Measurements from ENCODE around the gene SPTBN1.

The SPTBN1 gene

GRCh38 chr2:54667726-54668650 lies 211.9 kb downstream of the SPTBN1 start:
- in situ Hi-C loops (cut with MboI; ENCODE audit: low pct_unique_long_range_greater_than_20kb, low sequenced_read_pairs, unreplicated experiment): no loop called here
- DNase-seq (ENCODE audit: low spot score): no peak
- TF ChIP-seq CTCF (IDR thresholded peaks at IDR 0.05; ENCODE audit: extremely low read depth, insufficient read depth, missing control alignments): no peak

- DNase-seq (ENCODE audit: low spot score): no peak
- no peak for TF ChIP-seq CTCF (IDR thresholded peaks at IDR 0.05; ENCODE audit: extremely low read depth, insufficient read depth, missing control alignments)
- in situ Hi-C loops (cut with MboI; ENCODE audit: low pct_unique_long_range_greater_than_20kb, low sequenced_read_pairs, unreplicated experiment): no loop called here
Observed at GRCh38 chr2:54668711-54669110, 212.6 kb downstream of the SPTBN1 start.

- in situ Hi-C loops (cut with MboI; ENCODE audit: low pct_unique_long_range_greater_than_20kb, low sequenced_read_pairs, unreplicated experiment): no loop called here
- TF ChIP-seq CTCF (IDR thresholded peaks at IDR 0.05; ENCODE audit: extremely low read depth, insufficient read depth, missing control alignments): no peak
- no peak for DNase-seq (ENCODE audit: low spot score)
Observed at GRCh38 chr2:54669677-54670484, 213.8 kb downstream of the SPTBN1 start.

GRCh38 chr2:54670485-54671009 lies 214.4 kb downstream of the SPTBN1 start:
- no peak for DNase-seq (ENCODE audit: low spot score)
- in situ Hi-C loops (cut with MboI; ENCODE audit: low pct_unique_long_range_greater_than_20kb, low sequenced_read_pairs, unreplicated experiment): no loop called here
- TF ChIP-seq CTCF (IDR thresholded peaks at IDR 0.05; ENCODE audit: extremely low read depth, insufficient read depth, missing control alignments): no peak

GRCh38 chr2:54671010-54671409 lies 214.9 kb downstream of the SPTBN1 start:
- in situ Hi-C loops (cut with MboI; ENCODE audit: low pct_unique_long_range_greater_than_20kb, low sequenced_read_pairs, unreplicated experiment): no loop called here
- DNase-seq (ENCODE audit: low spot score): no peak
- TF ChIP-seq CTCF (IDR thresholded peaks at IDR 0.05; ENCODE audit: extremely low read depth, insufficient read depth, missing control alignments): no peak

GRCh38 chr2:54671875-54672589 lies 215.9 kb downstream of the SPTBN1 start:
- peak; percentile 1 for DNase-seq (ENCODE audit: low spot score)
- TF ChIP-seq CTCF (IDR thresholded peaks at IDR 0.05; ENCODE audit: extremely low read depth, insufficient read depth, missing control alignments): no peak
- in situ Hi-C loops (cut with MboI; ENCODE audit: low pct_unique_long_range_greater_than_20kb, low sequenced_read_pairs, unreplicated experiment): no loop called here

All from GM13977 (cell line).